DMS153 (cell line): Measurements from ENCODE around the gene SIRT6.
A peak's percentile ranks its signal among the peaks of the same experiment; 100 is the strongest.
"Not testable (repeated sequence)": the region's sequence is repeated elsewhere in the genome, so short reads cannot be mapped to it uniquely, and the experiment has no call there.

Experiments used
- DNase-seq: peaks from one replicate; lab custom pipeline; 2025; lab: John Stamatoyannopoulos, UW

The SIRT6 gene

DNA sequence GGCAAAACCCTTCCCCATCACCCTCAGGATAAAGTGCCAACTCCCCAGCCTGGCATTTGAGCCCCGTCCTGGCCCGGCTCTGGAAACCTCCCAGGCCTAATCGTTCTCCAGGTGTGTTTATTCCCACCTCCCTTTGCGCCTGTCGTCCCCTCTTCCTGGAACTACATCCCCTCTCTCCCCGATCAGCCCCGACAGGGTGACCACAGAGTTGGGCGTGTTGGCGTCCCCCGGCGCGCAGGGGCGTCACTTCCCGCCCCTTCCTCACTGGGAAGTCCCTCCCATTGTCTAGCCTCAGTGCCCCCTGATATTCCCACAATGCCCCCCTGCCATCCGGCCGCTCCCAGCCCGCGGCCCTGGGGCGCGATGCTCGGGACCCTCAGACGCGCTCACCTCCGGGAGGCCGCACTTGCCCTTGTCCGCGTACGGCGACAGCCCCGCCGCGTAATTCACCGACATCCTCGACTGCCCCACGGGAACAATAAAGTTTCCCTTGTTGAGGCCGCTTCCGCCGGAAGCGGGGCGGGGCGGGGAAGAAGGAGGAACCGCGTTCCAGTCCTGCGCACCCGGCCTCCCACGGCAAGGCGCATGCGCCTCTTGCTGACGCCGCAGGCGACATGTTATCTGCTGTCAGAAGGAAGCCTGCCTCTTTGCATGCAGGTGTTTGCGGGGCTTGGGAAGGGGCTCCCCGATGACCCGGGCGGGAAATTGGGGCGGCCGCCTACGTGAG lies at the start of gene SIRT6, which contains the start of gene ANKRD24:
Gene SIRT6, minus strand, starts transcription at position 480 of the 727 bp plus-strand sequence. Its CDS starts 24 bp downstream, at position 456.
Gene ANKRD24, plus strand, starts transcription at position 606 of the 727 bp plus-strand sequence. CDS start 3,737 bp downstream, outside the sequence.
- peak; percentile 92 for DNase-seq

DNA sequence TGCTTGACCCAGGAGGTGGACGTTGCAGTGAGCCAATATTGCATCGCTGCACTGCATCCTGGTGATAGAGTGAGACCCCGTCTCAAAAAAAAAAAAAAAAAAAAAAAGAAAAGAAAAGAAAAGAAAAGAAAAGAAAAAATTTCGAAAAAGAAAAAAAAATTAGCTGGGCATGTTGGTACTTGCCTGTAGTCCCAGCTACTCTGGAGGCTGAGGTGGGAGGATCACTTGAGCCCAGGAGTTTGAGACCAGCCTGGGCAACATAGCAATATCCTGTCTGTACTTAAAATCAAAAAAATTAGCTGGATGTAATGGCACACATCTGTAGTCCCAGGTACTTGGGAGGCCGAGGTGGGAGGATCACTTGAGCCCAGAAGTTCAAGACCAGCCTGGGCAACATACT lies 49.8 kb upstream of the SIRT6 start:
- DNase-seq: not testable (repeated sequence)

DNA sequence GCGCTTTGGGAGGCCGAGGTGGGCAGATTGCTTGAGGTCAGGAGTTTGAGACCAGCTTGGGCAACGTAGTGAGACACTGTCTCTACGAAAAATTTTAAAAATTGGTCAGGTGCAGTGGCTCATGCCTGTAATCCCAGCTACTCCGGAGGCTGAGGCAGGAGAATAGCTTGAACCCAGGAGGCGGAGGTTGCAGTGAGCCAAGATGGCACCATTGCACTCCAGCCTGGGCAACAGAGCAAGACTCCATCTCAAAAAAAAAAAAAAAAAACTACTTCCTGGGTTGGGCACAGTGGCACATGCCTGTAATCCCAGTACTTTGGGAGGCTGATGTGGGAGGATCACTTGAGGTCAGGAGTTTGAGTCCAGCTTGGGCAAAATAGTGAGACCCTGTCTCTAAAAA lies 49.2 kb upstream of the SIRT6 start:
- not testable (repeated sequence) for DNase-seq

DNA sequence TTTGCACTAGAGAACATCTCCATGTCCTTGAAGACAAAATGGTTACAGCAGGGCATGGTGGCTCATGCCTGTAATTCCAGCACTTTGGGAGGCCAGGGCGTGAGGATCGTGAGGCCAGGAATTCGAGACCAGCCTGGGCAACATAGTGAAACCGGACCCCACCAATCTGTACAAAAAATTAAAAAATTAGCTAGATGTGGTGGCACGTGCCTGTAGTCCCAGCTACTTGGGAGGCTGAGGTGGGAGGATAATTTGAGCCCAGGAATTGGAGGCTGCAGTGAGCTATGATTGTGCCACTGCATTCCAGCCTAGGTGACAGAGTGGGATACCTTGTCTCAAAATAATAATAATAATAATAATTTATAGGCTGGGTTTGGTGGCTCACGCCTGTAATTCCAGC lies 47.9 kb upstream of the SIRT6 start:
- not testable (repeated sequence) for DNase-seq

DNA sequence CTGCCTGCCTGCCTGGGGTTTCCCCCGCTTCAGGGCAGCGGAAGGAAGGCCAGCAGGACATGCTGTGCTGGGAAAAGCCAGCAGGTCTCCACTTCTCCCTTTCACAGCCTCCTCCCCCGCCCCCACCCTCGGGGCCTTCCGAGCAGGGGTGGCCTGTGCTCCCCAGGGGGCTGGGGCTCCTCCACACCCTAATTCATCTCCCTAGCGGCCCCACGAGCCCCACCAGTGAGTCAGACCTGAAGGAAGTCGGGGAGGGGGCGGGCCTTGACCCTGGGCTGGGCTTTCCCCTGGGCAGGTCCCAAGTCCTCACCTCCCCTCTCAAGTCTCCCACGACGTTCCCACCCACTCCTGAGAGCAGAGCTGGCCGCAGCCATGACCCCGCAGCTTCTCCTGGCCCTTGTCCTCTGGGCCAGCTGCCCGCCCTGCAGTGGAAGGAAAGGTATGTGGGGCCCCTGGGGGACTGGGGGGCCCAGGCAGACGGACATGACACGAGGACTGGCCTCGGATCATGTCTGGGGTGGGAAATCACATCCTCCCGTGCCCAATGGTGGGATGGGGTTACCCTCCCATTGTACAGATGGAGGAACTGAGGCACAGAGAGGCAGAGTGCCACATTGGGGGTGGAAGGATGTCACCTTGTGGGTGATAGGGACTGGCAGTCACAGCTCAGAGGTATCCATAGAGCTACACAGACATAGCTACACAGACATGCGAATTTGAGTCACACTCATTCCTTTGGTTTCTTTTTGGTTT lies 47.0 kb upstream of the SIRT6 start, which contains the start of gene EBI3:
Gene EBI3, plus strand, starts transcription at position 345 of the 753 bp plus-strand sequence. Its CDS starts 28 bp downstream, at position 373.
- DNase-seq: no peak

DNA sequence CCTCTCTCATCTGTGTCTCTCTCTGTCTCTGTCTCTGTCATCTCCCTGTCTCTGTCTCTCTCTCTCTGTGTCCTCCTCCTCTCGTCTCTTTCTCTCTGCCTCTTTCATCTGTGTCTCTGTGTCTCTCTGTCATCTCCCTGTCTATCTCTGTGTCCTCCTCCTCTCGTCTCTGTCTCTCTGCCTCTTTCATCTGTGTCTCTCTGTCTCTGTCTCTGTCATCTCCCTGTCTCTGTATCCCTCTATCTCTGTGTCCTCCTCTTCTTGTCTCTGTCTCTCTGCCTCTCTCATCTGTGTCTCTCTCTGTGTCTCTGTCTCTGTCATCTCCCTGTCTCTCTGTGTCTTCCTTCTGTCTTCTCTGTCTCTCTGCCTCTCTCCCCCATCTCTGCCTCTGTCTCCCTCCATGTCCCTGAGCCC lies 46.4 kb upstream of the SIRT6 start:
- no peak for DNase-seq

DNA sequence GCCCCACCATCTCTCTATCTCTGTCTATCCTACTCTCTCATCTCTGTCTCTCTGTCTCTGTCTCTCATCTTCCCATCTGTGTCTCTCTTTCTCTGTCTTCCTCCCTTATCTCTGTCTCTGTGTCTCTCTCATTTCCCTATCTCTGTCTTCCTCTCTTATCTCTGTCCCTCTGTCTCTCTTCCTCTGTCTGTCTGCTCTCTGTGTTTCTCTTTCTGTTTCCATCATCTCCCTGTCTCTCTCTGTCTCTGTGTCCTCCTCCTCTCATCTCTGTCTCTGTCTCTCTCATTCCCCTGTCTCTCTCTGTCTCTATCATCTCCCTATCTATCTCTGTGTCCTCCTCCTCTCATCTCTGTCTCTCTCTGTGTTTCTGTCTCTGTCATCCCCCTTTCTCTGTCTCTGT lies 45.4 kb upstream of the SIRT6 start:
- no peak for DNase-seq

DNA sequence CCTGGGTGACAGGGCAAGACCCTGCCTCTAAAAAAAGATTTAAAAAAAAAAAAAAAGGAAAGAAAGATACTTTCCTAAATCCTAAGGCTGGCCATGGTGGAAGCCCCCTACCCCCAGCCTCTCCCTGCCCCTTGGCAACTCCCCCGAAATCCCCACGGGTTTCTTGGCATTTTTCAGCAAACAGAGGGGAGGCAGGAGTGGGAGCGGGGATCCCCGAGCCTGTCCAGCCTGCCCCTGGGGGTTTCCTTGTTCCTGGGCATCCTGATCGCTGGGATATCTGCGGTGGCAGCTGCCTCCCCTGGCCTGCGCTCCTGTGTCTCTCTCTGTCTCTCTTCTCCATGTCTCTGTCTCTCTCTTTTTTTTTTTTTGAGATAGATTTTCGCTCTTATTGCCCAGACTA lies 43.5 kb upstream of the SIRT6 start:
- no peak for DNase-seq

DNA sequence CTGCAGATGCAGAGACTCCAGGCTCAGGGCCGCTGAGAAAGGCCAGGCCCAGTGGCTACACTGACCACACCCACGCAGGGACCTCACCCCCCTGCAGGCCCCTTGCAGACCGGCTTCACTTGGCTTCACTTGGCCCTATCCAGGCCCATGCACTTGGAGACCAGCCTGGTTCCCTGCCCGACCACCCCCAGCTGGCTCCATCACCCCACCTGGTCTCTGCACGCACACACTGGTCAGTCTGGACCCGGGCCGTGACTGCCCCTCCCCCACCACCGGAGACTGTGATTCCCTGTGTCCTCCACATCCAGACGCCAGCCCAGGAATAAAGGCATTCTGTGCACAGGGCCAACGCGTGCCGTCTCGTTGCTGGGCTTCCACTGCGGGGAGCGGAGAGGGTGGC lies 42.1 kb upstream of the SIRT6 start:
- DNase-seq: no peak

DNA sequence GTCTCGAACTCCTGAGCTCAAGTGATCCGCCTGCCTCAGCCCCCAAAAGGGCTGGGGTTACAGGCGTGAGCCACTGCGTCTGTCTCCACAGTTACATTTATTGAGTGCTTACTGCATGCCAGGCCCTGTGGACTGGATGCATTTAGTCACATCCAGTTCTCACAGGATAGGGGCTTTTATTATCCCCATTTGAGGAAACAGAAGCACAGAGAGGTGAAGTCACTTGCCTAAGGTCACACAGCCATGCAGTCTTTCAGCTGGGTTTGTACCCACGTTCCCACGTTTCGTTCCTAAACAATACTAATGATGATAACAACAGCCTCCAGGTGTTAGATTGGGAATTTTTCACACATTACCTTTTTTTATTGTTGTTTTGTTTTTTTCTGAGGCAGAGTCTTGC lies 37.8 kb upstream of the SIRT6 start:
- DNase-seq: no peak

DNA sequence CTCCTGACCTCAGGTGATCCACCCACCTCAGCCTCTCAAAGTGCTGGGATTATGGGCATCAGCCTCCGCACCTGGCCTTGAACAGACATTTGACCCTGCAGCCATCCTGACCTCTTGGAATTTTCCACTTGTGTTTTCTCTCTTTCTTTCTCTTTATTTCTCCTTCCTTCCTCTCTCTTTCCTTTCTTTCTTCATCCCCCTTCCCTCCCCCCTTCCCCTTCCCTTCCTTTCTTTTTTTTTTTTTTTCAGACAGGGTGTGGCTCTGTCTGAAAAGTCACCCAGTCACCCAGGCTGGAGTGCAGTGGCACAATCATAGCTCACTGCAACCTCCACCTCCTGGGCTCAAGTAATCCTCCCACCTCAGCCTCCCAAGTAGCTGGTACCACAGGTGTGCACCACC lies 36.2 kb upstream of the SIRT6 start:
- not testable (repeated sequence) for DNase-seq

DNA sequence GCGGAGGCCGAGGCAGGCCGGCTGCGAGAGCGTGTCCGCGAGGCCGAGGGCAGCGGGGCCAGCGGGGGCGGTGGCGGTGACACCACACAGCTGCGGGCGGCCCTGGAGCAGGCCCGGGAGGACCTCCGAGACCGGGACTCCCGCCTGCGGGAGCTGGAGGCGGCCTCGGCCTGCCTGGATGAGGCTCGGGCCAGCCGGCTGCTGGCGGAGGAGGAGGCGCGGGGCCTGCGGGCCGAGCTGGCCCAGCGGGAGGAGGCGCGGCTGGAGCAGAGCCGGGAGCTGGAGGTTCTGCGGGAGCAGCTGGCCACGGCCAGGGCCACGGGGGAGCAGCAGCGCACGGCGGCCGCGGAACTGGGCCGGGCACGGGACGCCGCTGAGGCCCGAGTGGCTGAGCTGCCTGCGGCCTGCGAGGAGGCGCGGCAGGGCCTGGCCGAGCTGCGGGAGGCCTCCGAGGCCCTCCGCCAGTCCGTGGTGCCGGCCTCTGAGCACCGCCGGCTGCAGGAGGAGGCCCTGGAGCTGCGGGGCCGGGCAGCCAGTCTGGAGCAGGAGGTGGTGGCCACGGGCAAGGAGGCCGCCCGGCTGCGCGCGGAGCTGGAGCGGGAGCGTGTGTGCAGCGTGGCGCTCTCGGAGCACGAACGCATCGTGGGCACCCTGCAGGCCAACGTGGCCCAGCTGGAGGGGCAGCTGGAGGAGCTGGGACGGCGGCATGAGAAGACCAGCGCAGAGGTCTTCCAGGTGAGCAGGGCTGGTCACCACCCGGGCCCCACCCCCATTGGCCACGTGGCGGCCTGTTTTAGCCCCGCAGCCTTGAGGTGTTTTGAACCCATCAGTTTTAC lies 35.3 kb upstream of the SIRT6 start:
- no peak for DNase-seq

DNA sequence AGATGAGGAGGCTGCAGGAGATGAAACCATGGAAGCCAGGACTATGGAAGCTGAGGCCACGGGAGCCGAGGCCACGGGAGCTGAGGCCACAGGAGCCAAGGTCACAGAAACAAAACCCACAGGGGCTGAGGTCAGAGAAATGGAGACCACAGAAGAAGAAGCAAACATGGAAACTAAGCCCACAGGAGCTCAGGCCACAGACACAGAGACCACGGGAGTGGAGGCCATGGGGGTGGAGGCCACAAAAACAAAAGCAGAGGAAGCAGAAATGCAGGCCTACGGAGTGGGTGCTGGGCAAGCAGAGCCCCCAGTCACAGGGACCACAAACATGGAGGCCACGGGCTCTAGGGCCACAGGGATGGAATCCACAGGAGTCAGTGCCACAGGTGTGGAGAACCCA lies 34.5 kb upstream of the SIRT6 start:
- no peak for DNase-seq

DNA sequence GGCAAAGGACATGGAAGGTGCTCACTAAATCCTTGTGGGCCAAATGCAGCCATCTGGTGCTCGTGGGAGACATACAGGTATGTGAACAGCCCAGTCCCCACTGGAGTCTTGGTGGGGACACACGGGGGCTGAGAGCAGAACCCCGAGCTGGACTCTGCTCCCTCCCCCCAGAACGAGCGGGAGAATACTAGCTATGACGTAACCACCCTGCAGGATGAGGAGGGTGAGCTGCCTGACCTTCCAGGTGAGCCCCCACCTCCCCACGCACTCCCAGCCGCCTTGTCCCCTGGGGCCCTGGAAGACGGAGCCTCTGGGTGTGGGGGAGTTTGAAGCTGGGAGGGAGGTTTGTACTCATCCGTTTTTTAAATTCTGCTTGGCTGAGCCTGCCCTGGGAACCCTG lies 33.4 kb upstream of the SIRT6 start:
- DNase-seq: no peak

DNA sequence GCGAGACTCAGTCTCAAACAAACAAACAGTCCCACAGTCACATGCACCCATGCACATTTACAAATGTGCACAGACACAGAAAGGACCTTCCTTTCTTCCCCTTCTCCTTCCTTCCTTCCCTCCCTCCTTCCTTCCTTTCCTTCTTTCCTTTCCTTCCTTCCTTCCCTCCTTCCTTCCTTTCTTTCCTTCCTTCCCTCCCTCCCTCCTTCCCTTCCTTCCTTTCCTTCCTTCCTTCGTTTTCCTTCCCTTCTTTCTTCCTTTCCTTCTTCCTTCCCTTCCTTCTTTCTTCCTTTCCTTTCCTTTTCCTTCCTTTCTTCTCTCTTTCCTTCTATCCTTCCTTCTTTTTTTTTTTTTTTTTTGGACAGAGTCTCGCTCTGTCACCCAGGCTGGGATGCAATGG lies 30.8 kb upstream of the SIRT6 start:
- DNase-seq: no peak

DNA sequence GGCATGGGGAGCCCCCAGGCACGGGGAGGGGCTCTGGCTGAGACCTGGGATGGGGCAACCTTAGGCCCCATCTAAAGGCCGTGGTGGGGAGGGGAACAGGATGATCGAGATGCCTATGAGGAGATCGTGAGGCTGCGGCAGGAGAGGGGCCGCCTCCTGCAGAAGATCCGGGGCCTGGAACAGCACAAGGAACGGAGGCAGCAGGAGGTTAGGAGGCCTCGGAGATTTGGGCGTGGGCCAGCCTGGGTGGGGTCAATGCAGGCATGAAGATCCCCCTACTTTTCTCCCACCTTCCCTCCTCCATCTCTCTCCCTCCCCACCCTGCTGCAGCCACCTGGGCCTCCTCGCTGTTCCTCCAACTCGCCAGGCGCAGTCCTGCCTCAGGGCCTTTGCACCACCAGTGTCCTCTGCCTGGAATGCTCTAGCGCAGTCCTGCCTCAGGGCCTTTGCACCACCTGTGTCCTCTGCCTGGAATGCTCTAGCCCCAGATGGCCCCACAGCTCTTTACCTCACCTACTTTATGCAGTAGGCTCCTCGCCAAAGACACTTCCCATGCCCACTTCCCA lies 27.9 kb upstream of the SIRT6 start:
- DNase-seq: no peak

DNA sequence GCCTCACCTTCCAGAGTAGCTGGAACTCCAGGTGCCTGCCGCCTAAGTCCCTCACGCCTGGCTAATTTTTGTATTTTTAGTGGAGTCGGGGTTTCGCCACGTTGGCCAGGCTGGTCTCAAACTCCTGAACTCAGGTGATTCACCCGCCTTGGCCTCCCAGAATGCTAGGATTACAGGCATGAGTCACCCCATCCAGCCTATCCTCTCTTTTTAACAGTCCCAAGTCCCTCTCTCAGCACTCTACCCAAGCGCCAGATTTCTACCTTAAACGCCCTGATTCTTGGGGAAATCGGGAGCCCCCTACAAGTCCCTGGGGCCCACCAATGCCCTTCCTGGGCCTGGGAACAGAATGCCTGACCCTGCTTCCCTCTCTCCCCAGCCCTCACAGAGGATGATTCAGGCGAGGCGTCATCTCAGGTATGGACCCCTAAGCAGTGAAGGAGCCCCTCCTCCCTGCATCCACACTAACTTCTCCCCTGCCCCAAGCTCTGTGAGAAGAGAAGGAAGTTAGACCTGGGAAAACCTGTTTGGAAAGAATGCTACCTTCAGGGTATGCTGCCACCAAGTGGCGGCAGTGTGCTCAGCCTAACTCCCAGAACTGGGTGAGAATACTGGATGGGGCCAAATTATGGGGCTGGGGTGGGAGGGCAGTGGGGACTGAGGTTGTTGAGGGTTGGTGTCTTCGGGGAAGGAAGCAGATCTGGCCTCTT lies 26.2 kb upstream of the SIRT6 start:
- peak; percentile 29 for DNase-seq

DNA sequence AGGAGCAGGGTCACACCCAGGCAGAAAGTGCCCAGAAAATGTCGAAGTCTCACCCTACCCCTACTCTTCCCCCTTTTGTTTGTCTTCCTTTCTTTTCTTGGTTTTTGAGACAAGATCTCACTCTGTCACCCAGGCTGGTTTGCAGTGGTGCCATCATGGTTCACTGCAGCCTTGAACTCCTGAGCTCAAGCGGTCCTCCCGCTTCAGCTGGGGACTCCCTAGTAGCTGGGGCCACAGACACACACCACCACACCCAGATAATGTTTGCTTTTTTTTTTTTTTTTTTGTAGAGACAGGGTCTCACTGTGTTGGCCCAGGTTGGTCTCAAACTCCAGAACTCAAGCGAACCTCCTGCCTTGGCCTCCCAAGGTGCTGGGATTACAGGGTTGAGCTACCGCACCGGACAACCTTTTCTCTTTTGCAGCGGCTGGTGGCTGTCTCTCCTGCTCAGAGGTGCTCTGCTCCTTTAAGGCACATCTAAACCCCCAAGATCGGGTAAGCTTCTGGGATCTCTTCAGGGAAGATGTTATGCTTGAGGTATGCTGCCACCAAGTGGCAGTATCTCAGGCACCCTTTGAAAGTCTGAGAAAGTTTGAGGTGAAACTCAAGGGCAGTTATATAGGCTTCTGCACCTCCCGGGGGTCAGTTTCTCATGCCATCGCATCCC lies 24.6 kb upstream of the SIRT6 start:
- DNase-seq: no peak

DNA sequence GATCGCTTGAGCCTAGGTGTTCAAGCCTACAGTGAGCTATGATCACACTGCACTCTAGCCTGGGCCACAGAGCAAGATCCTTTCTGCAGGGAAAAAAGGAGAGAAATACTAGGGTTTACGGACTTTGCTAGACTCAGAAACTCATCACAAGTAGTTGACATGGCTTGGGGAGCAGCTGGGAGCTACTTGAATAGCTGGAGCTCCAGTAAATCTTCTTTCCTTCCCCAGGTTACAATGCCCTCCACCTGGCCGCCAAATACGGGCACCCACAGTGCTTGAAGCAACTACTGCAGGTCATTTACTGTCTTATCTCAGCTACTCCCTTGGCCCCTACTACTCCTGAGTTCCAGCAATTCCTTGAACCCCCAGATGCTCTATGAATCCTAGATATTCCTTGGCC lies 19.4 kb upstream of the SIRT6 start:
- DNase-seq: no peak

DNA sequence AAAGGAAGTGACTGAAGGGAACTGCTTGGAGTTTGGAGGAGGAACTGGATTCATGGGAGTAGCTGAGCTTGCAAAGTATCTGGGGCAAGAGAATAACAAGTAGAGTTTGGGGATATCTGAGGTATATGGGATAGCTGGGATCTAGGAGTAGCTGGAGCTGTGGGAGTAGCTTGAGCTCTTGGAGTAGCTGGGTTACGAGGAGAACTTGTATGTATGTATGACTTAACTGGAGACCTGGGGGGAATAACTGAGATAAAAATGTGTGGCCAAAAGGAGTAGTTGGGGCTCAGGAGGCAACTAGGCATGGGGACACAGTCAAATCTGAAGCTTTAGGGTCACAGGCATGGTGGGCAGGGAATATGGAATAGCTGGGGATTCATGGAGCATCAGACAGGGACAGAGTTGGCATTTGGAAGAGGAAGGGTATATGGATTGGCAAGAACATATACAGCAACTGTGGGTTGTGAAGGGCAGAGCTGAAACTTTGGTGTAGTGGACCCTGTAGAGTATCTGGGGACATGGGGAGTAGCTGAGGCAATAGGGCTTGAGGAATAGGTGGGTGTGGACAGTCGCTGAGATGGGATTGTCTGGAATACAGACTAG lies 18.7 kb upstream of the SIRT6 start:
- no peak for DNase-seq
